GM12875 (cell line): ENCODE measurements around the gene RNASE4.

Source experiments
- H3K4me3 ChIP-seq: one replicate; pipeline ENCODE4 v1.5.1; 2011; ENCODE audit warnings: low read depth, low read length, control low read depth
- CTCF ChIP-seq: IDR thresholded peaks from 2 replicates; pipeline ENCODE4 v1.5.1; 2011; ENCODE audit warnings: low read depth, mild to moderate bottlenecking, control low read depth, inconsistent platforms, low read length, moderate library complexity, borderline replicate concordance; ENCODE audit not compliant: insufficient read depth

Gene RNASE4

GRCh38 chr14:20746566-20746965, 62.2 kb downstream of the RNASE4 start:
- TF ChIP-seq CTCF = no peak

GRCh38 chr14:20748439-20748838, 64.1 kb downstream of the RNASE4 start:
- no peak overlapping the region for H3K4me3 ChIP-seq
- TF ChIP-seq CTCF = no peak

More at GRCh38 chr14:20746566-20746965, 62.2 kb downstream of the RNASE4 start:
- H3K4me3 ChIP-seq = no peak overlapping the region

DNA sequence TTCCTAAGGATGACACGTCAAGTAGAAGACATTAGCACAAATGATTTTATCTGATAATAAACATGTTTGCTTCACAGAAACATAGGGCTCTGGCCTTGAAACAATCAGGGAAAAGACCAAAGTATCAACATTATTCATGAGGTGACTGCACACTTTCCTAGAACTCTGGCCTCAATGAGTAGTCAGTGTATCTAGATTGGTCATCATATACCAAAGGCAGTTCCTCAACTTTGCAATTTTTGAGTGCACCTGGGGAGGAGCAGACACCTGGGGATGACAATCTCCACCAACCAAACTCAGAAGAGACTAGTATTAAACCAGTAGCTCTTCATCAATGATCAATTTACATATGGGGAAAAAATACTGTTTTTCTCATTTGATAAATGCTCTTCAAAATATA, 65.8 kb downstream of the RNASE4 start:
- no peak for TF ChIP-seq CTCF
- no peak overlapping the region for H3K4me3 ChIP-seq
